ENCODE data around the gene CD247.

GRCh38 chr1:167512046-167512654 is 6.2 kb downstream of the CD247 start:
- TF ChIP-seq POLR2A (IDR thresholded peaks at IDR 0.05) (no peak), CTCF (IDR thresholded peaks at IDR 0.05) (no peak)

Data from testis (tissue), 2 donors.